ENCODE results near the gene CREB3L2. TPM values are rescaled to one million over a fixed set of nuclear protein-coding genes. Genes with fewer than 3 reads are reported as not detected.
A peak's percentile ranks its signal among the peaks of the same experiment; 100 is the strongest.

Gene CREB3L2
- polyA plus RNA-seq, 1 of the 3 experiments (the other 2 are of a cell fraction): 22.9 TPM

DNA sequence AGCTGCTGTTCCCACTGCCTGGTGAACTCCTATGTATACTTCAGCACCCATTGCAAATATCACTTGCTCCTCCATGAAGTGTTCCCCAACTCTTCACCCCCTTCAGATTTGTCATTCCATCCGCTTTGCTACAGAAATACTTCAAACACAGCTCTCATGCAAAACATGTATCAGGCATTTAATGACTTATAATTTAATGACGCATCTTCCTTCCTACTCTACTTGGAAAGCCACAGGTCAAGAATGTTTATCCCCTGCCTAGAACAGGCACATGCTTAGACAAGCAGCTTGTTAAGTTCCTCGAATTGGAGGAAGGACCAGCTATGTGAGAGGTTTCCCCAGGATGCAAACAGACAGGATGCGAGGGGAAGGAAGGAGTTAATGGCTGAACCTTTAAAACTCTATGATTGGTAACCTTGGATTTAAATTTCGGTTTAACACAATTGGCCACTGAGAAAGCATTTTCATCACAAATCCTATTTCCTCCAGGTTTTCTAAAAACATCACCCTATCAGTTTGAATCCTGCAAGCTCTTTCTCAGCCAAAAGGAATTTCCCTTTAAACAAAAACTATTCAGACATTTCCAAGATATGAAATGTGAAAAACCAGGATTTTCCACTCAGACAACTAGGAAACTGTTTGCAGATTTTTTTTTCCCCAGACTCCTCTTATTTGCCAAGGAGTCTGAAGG lies 11.5 kb downstream of the CREB3L2 start (continued):
- TF ChIP-seq, protein P1, sequence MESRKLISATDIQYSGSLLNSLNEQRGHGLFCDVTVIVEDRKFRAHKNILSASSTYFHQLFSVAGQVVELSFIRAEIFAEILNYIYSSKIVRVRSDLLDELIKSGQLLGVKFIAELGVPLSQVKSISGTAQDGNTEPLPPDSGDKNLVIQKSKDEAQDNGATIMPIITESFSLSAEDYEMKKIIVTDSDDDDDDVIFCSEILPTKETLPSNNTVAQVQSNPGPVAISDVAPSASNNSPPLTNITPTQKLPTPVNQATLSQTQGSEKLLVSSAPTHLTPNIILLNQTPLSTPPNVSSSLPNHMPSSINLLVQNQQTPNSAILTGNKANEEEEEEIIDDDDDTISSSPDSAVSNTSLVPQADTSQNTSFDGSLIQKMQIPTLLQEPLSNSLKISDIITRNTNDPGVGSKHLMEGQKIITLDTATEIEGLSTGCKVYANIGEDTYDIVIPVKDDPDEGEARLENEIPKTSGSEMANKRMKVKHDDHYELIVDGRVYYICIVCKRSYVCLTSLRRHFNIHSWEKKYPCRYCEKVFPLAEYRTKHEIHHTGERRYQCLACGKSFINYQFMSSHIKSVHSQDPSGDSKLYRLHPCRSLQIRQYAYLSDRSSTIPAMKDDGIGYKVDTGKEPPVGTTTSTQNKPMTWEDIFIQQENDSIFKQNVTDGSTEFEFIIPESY (IDR thresholded peaks at IDR 0.05; ENCODE audit: borderline replicate concordance, low read depth): peak; percentile 12; the same call in 1 of the 2 replicates
- no peak for TF ChIP-seq ELF1 (IDR thresholded peaks at IDR 0.05)

DNA sequence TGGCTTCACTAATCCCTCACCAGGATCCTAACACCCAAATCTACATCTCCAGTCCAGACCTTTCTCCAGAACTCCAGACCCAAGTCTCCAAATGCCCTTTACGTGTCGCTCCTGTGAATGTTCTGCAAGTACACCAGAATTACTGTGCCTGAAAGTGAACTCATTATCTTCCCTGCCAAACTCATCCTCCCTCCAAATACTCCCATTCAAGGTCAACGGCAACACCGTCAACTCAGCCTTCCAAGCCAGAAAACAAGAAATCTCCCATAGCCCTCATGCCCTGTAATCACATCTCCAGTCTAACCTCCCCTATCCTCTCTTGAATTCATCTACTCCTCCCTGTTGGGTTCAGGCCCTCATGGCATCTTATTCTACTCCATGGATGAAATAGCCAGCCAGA lies 12.3 kb downstream of the CREB3L2 start:
- Histone ChIP-seq H3K4me2 (peak overlapping the region; percentile 55), H3K4me1 (ENCODE audit: control insufficient read depth in 1 of 2, insufficient read depth in 2 of 2, low read depth in 1 of 2, low read length in 1 of 2) (peaks cover 49 to 66% of the 10 kb centered on the region in 2 experiments), H3K4me3 (ENCODE audit: low read depth in 2 of 2, low read length in 1 of 2) (no peak overlapping the region; a peak in 1 of 4 replicates), H3K27ac (ENCODE audit: low read depth in 2 of 2, low read length in 1 of 2) (peak overlapping the region; percentile 39 to 93; a peak in 3 of 4 replicates), H4K20me1 (ENCODE audit: insufficient read depth) (no peaks in the 10 kb centered on the region), H3K36me3 (replicated peaks in 1 of 2; ENCODE audit: control insufficient read depth in 1 of 2, insufficient read depth in 2 of 2, low read length in 1 of 2) (peaks cover 0 to 3% of the 10 kb centered on the region in 2 experiments), H2AFZ (ENCODE audit: low read depth) (no peak overlapping the region), H3K27me3 (ENCODE audit: insufficient read depth) (no peaks in the 10 kb centered on the region), H3K9me3 (no peaks in the 10 kb centered on the region), H3F3A (replicated peaks; ENCODE audit: insufficient read depth) (peaks cover 48% of the 10 kb centered on the region), H3K9ac (peak overlapping the region; percentile 61; the same call in 1 of the 2 replicates), H3K9me2 (no peaks in the 10 kb centered on the region), H3K79me2 (ENCODE audit: insufficient read depth) (peaks cover 96% of the 10 kb centered on the region)
- DNase-seq: no peak
- 97% methylated on average over 4 of the region's 4 CpGs for WGBS (ENCODE audit: low lambda C conversion rate)
- ChIA-PET POLR2A (no interaction called here), CTCF (interaction anchor here (2.8 to 22.5 kb wide), 2 partner anchors 13 to 80 kb away, joined by 13 to 642 read pairs; partner anchors contain the start of gene CREB3L2)
- TF ChIP-seq FOXJ3 (CRISPR knock-in tag; IDR thresholded peaks at IDR 0.05): no peak
- no peak for TF ChIP-seq RCOR1 (IDR thresholded peaks at IDR 0.05; ENCODE audit: low read length)
- TF ChIP-seq MEF2A (IDR thresholded peaks at IDR 0.05; ENCODE audit: borderline replicate concordance, low read depth): no peak
- TF ChIP-seq, protein P2, sequence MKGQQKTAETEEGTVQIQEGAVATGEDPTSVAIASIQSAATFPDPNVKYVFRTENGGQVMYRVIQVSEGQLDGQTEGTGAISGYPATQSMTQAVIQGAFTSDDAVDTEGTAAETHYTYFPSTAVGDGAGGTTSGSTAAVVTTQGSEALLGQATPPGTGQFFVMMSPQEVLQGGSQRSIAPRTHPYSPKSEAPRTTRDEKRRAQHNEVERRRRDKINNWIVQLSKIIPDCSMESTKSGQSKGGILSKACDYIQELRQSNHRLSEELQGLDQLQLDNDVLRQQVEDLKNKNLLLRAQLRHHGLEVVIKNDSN (IDR thresholded peaks at IDR 0.05; ENCODE audit: borderline replicate concordance, low read depth): no peak
- TF ChIP-seq EZH2phosphoT487 (IDR thresholded peaks at IDR 0.05; ENCODE audit: borderline replicate concordance, low read depth): no peak
- no peak for TF ChIP-seq FOXM1 (IDR thresholded peaks at IDR 0.05; ENCODE audit: low read depth)
- no peak for TF ChIP-seq RXRA (IDR thresholded peaks at IDR 0.05; ENCODE audit: borderline replicate concordance, low read depth)
- TF ChIP-seq TAF1 (IDR thresholded peaks at IDR 0.05; ENCODE audit: borderline replicate concordance, low read depth, low read length): no peak
- TF ChIP-seq, protein P3, sequence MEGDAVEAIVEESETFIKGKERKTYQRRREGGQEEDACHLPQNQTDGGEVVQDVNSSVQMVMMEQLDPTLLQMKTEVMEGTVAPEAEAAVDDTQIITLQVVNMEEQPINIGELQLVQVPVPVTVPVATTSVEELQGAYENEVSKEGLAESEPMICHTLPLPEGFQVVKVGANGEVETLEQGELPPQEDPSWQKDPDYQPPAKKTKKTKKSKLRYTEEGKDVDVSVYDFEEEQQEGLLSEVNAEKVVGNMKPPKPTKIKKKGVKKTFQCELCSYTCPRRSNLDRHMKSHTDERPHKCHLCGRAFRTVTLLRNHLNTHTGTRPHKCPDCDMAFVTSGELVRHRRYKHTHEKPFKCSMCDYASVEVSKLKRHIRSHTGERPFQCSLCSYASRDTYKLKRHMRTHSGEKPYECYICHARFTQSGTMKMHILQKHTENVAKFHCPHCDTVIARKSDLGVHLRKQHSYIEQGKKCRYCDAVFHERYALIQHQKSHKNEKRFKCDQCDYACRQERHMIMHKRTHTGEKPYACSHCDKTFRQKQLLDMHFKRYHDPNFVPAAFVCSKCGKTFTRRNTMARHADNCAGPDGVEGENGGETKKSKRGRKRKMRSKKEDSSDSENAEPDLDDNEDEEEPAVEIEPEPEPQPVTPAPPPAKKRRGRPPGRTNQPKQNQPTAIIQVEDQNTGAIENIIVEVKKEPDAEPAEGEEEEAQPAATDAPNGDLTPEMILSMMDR (IDR thresholded peaks at IDR 0.05): no peak
- TF ChIP-seq NRF1 (IDR thresholded peaks at IDR 0.05; ENCODE audit: low read depth, low read length): no peak
- no peak for TF ChIP-seq NFIC (IDR thresholded peaks at IDR 0.05; ENCODE audit: borderline replicate concordance)
- TF ChIP-seq, protein P4, sequence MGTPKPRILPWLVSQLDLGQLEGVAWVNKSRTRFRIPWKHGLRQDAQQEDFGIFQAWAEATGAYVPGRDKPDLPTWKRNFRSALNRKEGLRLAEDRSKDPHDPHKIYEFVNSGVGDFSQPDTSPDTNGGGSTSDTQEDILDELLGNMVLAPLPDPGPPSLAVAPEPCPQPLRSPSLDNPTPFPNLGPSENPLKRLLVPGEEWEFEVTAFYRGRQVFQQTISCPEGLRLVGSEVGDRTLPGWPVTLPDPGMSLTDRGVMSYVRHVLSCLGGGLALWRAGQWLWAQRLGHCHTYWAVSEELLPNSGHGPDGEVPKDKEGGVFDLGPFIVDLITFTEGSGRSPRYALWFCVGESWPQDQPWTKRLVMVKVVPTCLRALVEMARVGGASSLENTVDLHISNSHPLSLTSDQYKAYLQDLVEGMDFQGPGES (IDR thresholded peaks at IDR 0.05; ENCODE audit: low read depth, low read length): no peak

All from SK-N-SH (cell line).